PC-9 (cell line): Measurements from ENCODE around the gene NKAIN2. TPM values are rescaled to one million over a fixed set of nuclear protein-coding genes. Genes with fewer than 3 reads are reported as not detected.
"Not testable (repeated sequence)": the region's sequence is repeated elsewhere in the genome, so short reads cannot be mapped to it uniquely, and the experiment has no call there.

Source experiments
- BruUV-seq: library from RNA; stranded (reverse); fragments of 400-500 nt; replicated peaks from 2 replicates; lab custom pipeline; 2021; lab: Mats Ljungman, UMichigan
- CTCF ChIA-PET: fragments of 300-600 bp; sonication (Branson Sonifier 250); formaldehyde crosslinking; loops from one replicate; lab custom pipeline; 2022; ENCODE audit warnings: antibody characterized with exemption; lab: Charles Lee
- POLR2A ChIA-PET: fragments of 300-600 bp; sonication (Branson Sonifier 250); formaldehyde crosslinking; loops from one replicate; lab custom pipeline; 2022; ENCODE audit warnings: antibody characterized with exemption; ENCODE audit not compliant: unreplicated experiment; lab: Charles Lee
- DNase-seq, 2 experiments: peaks; one replicate each; pipeline versions ENCODE4 v3.0.0 to v3.0.0-alpha.2; 2015 to 2022; ENCODE audit warnings: mixed read lengths in 1 of 2
- H2AFZ ChIP-seq: fragments of 200-600 bp; sonication (generic); 2 replicates; pipeline ENCODE4 v1.8.1; 2017; ENCODE audit warnings: antibody characterized with exemption
- H3F3A ChIP-seq: fragments of 200-600 bp; sonication (generic); 2 replicates; pipeline ENCODE4 v1.8.1; 2017; ENCODE audit warnings: antibody characterized with exemption, mild to moderate bottlenecking, low read depth; ENCODE audit not compliant: insufficient read depth
- H3K27ac ChIP-seq: fragments of 200-600 bp; sonication (generic); 2 replicates; pipeline ENCODE4 v1.6.1; 2016; ENCODE audit warnings: mixed run types
- H3K27me3 ChIP-seq: fragments of 200-600 bp; sonication (generic); 2 replicates; pipeline ENCODE4 v1.6.1; 2016; ENCODE audit warnings: low read depth, mixed run types; ENCODE audit not compliant: insufficient read depth
- H3K36me3 ChIP-seq: fragments of 200-600 bp; sonication (generic); 2 replicates; pipeline ENCODE4 v1.6.1; 2016; ENCODE audit warnings: low read depth, mixed run types
- H3K4me1 ChIP-seq: fragments of 200-600 bp; sonication (generic); replicated peaks from 2 replicates; pipeline ENCODE4 v1.6.1; 2016; ENCODE audit warnings: mixed run types; ENCODE audit not compliant: insufficient read depth
- H3K4me2 ChIP-seq: fragments of 200-600 bp; sonication (generic); 2 replicates; pipeline ENCODE4 v1.6.1; 2017; ENCODE audit warnings: mixed run types
- H3K4me3 ChIP-seq: fragments of 200-600 bp; sonication (generic); 2 replicates; pipeline ENCODE4 v1.6.1; 2016; ENCODE audit warnings: mixed run types
- H3K79me2 ChIP-seq: fragments of 200-600 bp; sonication (generic); 2 replicates; pipeline ENCODE4 v1.6.1; 2017; ENCODE audit warnings: low read depth, mixed run types
- H3K9me2 ChIP-seq: fragments of 200-600 bp; sonication (generic); 2 replicates; pipeline ENCODE4 v1.8.1; 2017; ENCODE audit warnings: mild to moderate bottlenecking; ENCODE audit not compliant: insufficient read depth
- H3K9me3 ChIP-seq: fragments of 200-600 bp; sonication (generic); 2 replicates; pipeline ENCODE4 v1.8.1; 2016; ENCODE audit warnings: low read depth; ENCODE audit not compliant: insufficient read depth
- H4K20me1 ChIP-seq: fragments of 200-600 bp; sonication (generic); 2 replicates; pipeline ENCODE4 v1.8.1; 2017; ENCODE audit not compliant: insufficient read depth
- CTCF ChIP-seq: fragments of 200-600 bp; sonication (generic); conservative IDR thresholded peaks from 2 replicates; pipeline ENCODE4 v1.6.1; 2017; ENCODE audit warnings: mixed run types, antibody characterized with exemption, mild to moderate bottlenecking, moderate library complexity
- EZH2 ChIP-seq: fragments of 200-600 bp; sonication (generic); IDR thresholded peaks from 2 replicates; pipeline ENCODE4 v1.8.0; 2017; ENCODE audit warnings: antibody characterized with exemption, low read depth
- intact Hi-C: fragments of 100-400 bp; cut with micrococcal nuclease; formaldehyde crosslinking; loops from one replicate; pipeline ENCODE4 v1.10.0; 2022; ENCODE audit not compliant: unreplicated experiment
- total RNA-seq: library from RNA; stranded (reverse); gene quantifications from 2 replicates; pipeline ENCODE4 v1.2.3, GENCODE V29; 2021

Gene NKAIN2
- total RNA-seq, 1 experiment from 2014 or later, result not detected

GRCh38 chr6:124393536-124393935, 589.9 kb downstream of the NKAIN2 start:
- Histone ChIP-seq H2AFZ (no peak overlapping the region), H3K79me2 (no peaks in the 10 kb centered on the region), H3K27me3 (no peaks in the 10 kb centered on the region), H3K4me2 (no peak overlapping the region), H3K36me3 (no peaks in the 10 kb centered on the region), H3F3A (no peaks in the 10 kb centered on the region), H3K9me3 (no peaks in the 10 kb centered on the region), H3K4me3 (no peak overlapping the region), H3K27ac (no peak overlapping the region), H3K4me1 (no peaks in the 10 kb centered on the region), H4K20me1 (no peaks in the 10 kb centered on the region), H3K9me2 (no peaks in the 10 kb centered on the region)
- CTCF ChIA-PET, result no interaction called here
- POLR2A ChIA-PET, result no interaction called here
- intact Hi-C loops, result no loop called here
- DNase-seq, result no peak
- no TSS peak for BruUV-seq
- TF ChIP-seq EZH2, result no peak
- no peak for TF ChIP-seq CTCF

- Histone ChIP-seq H3K4me3 (no peak overlapping the region), H3K9me3 (no peaks in the 10 kb centered on the region)
- POLR2A ChIA-PET, result no interaction called here
Measured at GRCh38 chr6:124396361-124396760, 592.7 kb downstream of the NKAIN2 start.

DNA sequence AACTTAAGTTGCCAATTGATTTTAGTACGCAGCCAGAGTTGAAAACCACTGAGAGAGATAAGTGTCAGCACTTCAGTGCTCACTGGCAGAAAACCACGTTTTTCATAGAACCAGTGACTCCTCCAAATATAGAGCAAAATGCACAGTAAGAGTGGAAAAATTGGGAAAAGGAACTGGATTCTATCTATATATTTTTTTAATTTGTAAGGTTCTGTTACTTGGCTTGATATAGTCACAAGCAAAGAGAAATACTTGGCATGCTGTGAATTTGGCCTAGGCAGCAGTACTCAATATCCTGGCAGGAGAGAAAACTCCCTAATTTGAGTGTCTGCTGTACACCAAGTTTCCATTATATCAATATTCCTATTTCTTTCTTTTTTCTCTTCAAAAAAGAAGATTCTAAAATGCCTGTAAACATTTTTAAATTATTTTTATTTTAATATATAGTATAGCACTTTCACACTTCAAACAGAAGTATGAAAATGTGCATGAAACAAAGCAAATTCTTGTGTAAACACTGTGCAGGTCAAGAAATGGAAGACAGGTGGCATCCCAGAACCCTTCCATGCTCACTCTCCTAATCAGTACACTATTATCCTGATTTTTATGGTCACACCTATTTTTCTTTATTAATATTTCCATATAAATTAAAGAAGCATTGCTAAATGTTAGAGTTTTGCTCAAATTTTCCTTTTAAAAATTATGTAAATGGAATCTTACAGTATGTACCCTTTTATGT, 596.8 kb downstream of the NKAIN2 start:
- Histone ChIP-seq H3K36me3 (no peaks in the 10 kb centered on the region), H3K9me3 (no peaks in the 10 kb centered on the region), H3K27me3 (no peaks in the 10 kb centered on the region), H3K9me2 (no peaks in the 10 kb centered on the region), H2AFZ (no peak overlapping the region), H3F3A (no peaks in the 10 kb centered on the region), H3K4me3 (no peak overlapping the region), H3K4me2 (no peak overlapping the region), H3K79me2 (no peaks in the 10 kb centered on the region), H4K20me1 (no peaks in the 10 kb centered on the region), H3K4me1 (no peaks in the 10 kb centered on the region), H3K27ac (no peak overlapping the region)
- intact Hi-C loops, result loop anchor here (1.0 kb wide), 1 partner anchor 396 kb away; no protein-coding TSS in a partner anchor
- POLR2A ChIA-PET, result no interaction called here
- TF ChIP-seq EZH2, result no peak
- peak; percentile 43 for TF ChIP-seq CTCF
- CTCF ChIA-PET, result no interaction called here
- BruUV-seq, result no TSS peak
- no peak for DNase-seq

More at GRCh38 chr6:124396361-124396760, 592.7 kb downstream of the NKAIN2 start:
- Histone ChIP-seq H3K36me3 (no peaks in the 10 kb centered on the region), H2AFZ (no peak overlapping the region), H3K27ac (no peak overlapping the region), H3K9me2 (no peaks in the 10 kb centered on the region), H3K79me2 (no peaks in the 10 kb centered on the region), H3F3A (no peaks in the 10 kb centered on the region), H3K4me1 (no peaks in the 10 kb centered on the region), H3K27me3 (no peaks in the 10 kb centered on the region), H4K20me1 (no peaks in the 10 kb centered on the region), H3K4me2 (no peak overlapping the region)
- intact Hi-C loops, result no loop called here
- CTCF ChIA-PET, result no interaction called here
- BruUV-seq, result no TSS peak
- TF ChIP-seq EZH2 (no peak), CTCF (no peak)
- DNase-seq, result no peak

- H3K9me2 ChIP-seq, H3K4me3 ChIP-seq, H4K20me1 ChIP-seq, H3K36me3 ChIP-seq, H3K9me3 ChIP-seq, CTCF ChIA-PET, DNase-seq, H3F3A ChIP-seq, H2AFZ ChIP-seq, H3K4me1 ChIP-seq, intact Hi-C loops, H3K79me2 ChIP-seq, POLR2A ChIA-PET, H3K27me3 ChIP-seq, H3K27ac ChIP-seq, BruUV-seq, H3K4me2 ChIP-seq: not testable (repeated sequence)
Measured at GRCh38 chr6:124410425-124410824, 606.8 kb downstream of the NKAIN2 start.

DNA sequence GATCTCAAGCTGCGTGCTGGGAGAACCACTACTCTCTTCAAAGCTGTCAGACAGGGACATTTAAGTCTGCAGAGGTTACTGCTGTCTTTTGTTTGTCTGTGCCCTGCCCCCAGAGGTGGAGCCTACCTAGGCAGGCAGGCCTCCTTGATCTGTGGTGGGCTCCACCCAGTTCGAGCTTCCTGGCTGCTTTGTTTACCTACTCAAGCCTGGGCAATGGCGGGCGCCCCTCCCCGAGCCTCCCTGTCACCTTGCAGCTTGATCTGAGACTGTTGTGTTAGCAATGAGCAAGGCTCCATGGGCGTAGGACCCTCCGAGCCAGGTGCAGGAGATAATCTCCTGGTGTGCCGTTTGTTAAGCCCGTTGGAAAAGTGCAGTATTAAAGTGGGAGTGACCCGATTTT, 609.0 kb downstream of the NKAIN2 start:
- H3F3A ChIP-seq, BruUV-seq, POLR2A ChIA-PET, H3K27me3 ChIP-seq, H2AFZ ChIP-seq, CTCF ChIA-PET, H3K4me1 ChIP-seq, H4K20me1 ChIP-seq, H3K4me3 ChIP-seq, H3K27ac ChIP-seq, intact Hi-C loops, H3K9me3 ChIP-seq, H3K9me2 ChIP-seq, H3K79me2 ChIP-seq, H3K36me3 ChIP-seq: not testable (repeated sequence)
- 0 out of 2 replicates have a peak overlapping the region, but pooled peaks have one; percentile 10 for H3K4me2 ChIP-seq
- peak in 1 of 2 experiments; percentile 57 for DNase-seq
